22Rv1 (cell line): ENCODE measurements around the gene MRC1.
A peak's percentile ranks its signal among the peaks of the same experiment; 100 is the strongest.

Experiments used
- H3K27ac ChIP-seq: fragments of 450-650 bp; 2 replicates; pipeline ENCODE4 v1.5.1; 2017
- CTCF ChIP-seq: fragments of 450-650 bp; IDR thresholded peaks from 2 replicates; pipeline ENCODE4 v1.5.1; 2017; ENCODE audit warnings: mild to moderate bottlenecking
- ZFX ChIP-seq: fragments of 450-650 bp; IDR thresholded peaks from 2 replicates; pipeline ENCODE4 v1.6.1; 2017; ENCODE audit warnings: antibody characterized with exemption, borderline replicate concordance

The MRC1 gene

GRCh38 chr10:17859492-17860156 lies 50.5 kb downstream of the MRC1 start:
- H3K27ac ChIP-seq: no peak overlapping the region
- TF ChIP-seq CTCF (no peak), ZFX (no peak)

GRCh38 chr10:17861760-17862159 lies 52.6 kb downstream of the MRC1 start:
- no peak for TF ChIP-seq ZFX
- no peak for TF ChIP-seq CTCF

GRCh38 chr10:17865351-17865750 lies 56.2 kb downstream of the MRC1 start:
- TF ChIP-seq CTCF: no peak
- TF ChIP-seq ZFX: no peak
- no peak overlapping the region for H3K27ac ChIP-seq

More at GRCh38 chr10:17861760-17862159, 52.6 kb downstream of the MRC1 start:
- H3K27ac ChIP-seq: no peak overlapping the region

GRCh38 chr10:17866346-17866745 lies 57.2 kb downstream of the MRC1 start:
- H3K27ac ChIP-seq: no peak overlapping the region
- TF ChIP-seq ZFX: no peak
- TF ChIP-seq CTCF: no peak

DNA sequence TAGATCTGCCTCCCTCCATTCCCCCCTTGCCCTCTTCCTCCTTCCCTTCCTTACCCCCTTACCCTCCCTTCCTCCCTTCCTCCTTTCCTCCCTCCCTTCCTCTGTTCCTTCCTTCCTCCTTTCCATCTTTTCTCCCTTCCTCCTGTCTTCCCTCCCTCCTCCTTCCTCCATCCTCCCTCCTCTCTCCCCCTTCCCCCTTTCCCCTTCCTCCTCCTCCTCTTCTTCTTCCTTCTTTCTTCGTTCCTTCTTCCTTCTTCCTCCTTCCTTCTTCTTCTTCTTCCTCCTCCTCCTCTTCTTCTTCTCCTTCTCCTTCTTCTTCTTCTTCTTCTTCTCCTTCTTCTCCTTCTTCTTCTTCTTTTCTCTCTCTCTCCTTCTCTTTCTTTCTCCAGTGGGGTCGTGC lies 57.9 kb downstream of the MRC1 start:
- no peak for TF ChIP-seq CTCF
- no peak for TF ChIP-seq ZFX
- no peak overlapping the region for H3K27ac ChIP-seq

DNA sequence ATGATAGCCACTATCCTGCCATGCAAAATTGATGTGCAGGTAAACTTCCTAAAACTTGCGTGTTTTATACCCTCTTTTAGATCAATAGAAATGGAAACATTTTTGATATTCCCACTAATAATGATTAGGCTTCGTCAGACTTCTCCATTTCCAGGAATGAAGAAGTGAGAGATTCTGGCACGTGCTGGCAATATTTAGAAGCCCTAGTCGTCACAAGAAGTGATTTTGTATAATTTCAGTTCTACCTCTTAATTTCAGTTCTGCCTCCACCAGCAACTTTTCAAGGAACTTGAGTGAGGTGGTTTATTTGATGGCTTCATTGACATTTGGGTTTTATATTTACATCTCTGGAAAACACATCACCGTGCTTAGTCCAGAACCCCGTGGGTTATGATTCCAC lies 61.9 kb downstream of the MRC1 start:
- no peak for TF ChIP-seq CTCF
- no peak for TF ChIP-seq ZFX
- no peak overlapping the region for H3K27ac ChIP-seq

DNA sequence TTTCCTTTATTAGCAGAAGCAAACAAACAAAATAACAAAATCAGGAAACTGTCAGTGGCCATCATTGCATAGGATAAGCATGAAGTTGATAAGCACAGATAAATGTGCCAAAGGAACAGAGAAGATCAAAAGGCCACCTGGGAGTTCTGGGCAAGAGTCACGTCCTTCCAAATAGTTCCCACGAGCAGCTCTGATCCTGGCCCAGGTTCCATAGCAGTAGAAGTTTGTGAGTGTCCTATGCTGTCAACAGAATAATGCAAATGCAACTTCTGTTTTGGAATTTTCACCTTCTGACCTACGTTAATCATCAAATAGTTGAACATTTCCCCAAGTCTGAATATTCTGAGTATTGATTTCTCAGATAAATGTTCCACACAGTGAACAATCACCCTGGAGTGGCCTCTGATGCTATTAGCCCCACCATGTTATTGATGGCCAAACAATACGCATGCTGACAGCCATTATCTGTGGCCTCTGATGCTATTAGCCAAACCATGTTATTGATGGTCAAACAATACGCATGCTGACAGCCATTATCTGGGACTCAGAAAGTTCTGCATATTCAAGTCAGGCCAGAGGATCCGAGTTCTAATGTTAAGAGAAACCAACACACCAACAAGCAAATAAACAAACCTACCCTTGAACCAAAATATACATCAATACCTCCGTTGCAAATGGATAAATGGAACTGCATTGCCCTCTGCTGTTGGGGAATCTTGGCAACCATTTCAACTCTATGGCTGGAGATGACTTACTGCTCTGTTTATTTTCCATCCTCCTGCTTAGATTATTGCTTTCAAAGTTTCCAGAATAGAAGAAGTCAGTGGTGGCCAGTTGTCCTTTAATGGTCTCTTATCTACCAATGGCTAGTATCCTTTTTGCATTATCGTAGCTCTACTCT lies 63.3 kb downstream of the MRC1 start:
- TF ChIP-seq CTCF (peak; percentile 45), ZFX (no peak)
- no peak overlapping the region for H3K27ac ChIP-seq
